T-helper 2 cell treated with Interferon-gamma antibody and Interleukin-4, amounts not matched to agents 100 ng/mL and 5 ng/mL, for 36 hours (primary cell): ENCODE data around the gene ZNF768. TPM values are rescaled to one million over a fixed set of nuclear protein-coding genes. Genes with fewer than 3 reads are reported as not detected.
"Not testable (repeated sequence)": the region's sequence is repeated elsewhere in the genome, so short reads cannot be mapped to it uniquely, and the experiment has no call there.

Experiments
- intact Hi-C: fragments of 100-400 bp; cut with micrococcal nuclease; formaldehyde crosslinking; loops from one replicate; pipeline ENCODE4 v1.15.1; 2023
- total RNA-seq: library from RNA; stranded (reverse); gene quantifications from 2 replicates; pipeline ENCODE4 v1.2.3, GENCODE V29; 2022

Gene ZNF768
- total RNA-seq, 1 donor from 2014 or later = 5.4 TPM

DNA sequence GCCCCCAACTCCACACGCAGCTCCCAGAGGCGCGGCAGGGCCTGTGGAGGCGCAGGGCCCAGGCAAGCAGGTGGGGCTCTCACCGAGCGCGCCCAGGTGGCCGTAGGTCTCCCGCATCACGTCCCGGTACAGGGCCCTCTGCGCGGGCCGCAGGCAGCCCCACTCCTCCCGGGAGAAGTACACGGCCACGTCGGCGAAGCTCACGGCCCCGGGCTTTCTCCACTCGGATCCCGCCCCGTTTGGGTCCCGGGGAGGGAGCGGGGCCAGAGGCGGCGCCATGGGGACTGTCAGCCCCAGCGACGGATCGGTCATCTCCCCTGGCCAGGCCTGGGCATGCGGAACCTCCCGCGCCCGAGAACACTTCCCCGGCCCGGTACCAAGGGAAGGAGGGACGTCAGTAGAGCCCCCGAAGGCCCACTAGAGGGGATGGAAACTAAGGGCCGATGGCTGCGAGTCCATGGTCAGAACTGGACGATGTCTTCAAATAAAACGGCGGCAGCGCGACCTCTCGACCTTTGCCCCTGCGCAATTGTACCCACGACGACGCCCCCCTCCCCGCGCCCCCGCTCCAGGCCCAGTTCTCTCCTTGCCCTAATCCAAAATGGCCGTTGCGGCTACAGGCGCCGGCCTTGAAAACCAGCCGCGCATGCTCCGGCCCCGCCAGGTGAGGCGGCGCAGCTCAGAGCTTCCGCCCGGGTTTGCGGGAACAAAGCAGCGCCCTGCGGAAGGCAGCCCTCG, 8.2 kb upstream of the ZNF768 start, which contains the start of gene ZNF747:
Gene ZNF747 (minus strand): TSS at position 491 of the 738 bp plus-strand sequence. CDS start 179 bp downstream, at position 312.
- intact Hi-C loops = loop anchor here (1.0 to 2.0 kb wide), 8 partner anchors 7 to 156 kb away; partner anchors contain the start of genes DCTPP1, ZNF764 and ZNF785

GRCh38 chr16:30533748-30534367, 7.5 kb upstream of the ZNF768 start:
- intact Hi-C loops = loop anchor here (2.0 kb wide), 3 partner anchors 51 to 155 kb away; partner anchors contain the start of gene ZNF785

DNA sequence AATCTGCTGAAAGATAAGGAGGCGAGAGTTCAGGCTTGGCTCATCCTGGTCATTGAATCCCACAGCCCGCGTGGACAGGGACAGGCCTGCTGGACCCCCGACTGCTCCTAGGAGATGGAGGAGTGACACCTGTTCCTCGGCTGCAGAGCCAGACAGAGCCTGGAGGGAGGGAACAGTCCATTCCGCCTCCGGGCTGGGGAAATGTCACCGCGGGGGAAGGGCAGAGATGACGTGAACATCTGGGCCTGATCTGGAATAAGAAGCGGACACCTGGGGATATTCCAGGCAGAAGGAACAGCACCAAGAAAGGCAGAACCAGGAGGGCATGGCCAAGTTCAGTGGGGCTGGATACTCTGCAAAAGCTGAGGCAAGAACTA, 6.8 kb upstream of the ZNF768 start:
- intact Hi-C loops = no loop called here

DNA sequence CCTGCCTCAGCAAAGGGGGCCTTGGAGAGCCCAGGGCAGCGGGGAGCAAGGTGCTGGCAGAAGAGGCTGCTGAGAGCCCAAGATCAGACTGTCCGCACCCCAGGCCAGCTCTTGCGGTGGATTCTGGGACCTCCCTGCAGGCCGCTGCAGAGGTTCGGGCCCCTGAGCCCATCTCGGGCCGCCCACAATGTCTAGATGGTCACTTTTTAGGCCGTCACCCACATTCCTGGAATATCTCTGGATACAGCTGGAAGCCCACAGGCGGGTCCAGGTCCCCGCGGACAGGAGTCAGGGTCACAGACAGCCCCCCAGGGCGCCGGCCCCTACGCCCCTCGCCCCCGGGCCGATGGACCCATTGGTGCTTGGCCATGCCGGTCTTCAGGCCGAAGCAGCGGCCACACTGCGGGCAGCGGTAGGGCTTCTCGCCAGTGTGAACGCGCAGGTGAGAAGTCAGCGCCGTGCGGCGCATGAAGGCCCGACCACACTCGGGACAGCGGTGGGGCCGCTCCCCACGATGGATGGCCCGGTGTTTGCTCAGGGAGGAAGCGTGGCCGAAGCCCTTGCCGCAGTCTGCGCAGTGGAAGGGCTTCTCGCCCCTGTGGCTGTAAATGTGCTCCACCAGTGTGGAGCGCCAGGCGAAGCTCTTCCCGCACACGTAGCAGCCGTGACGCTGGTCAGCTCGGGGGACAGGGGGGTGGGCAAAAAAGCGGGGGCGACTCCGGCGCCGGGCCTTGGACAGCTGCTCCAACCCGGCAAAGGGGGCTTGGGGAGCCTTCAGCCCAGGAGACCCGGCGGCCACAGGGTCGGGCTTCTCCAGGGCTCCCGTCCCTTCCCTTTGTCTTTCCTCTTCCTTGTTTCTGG, 6.1 kb upstream of the ZNF768 start:
- intact Hi-C loops = no loop called here

DNA sequence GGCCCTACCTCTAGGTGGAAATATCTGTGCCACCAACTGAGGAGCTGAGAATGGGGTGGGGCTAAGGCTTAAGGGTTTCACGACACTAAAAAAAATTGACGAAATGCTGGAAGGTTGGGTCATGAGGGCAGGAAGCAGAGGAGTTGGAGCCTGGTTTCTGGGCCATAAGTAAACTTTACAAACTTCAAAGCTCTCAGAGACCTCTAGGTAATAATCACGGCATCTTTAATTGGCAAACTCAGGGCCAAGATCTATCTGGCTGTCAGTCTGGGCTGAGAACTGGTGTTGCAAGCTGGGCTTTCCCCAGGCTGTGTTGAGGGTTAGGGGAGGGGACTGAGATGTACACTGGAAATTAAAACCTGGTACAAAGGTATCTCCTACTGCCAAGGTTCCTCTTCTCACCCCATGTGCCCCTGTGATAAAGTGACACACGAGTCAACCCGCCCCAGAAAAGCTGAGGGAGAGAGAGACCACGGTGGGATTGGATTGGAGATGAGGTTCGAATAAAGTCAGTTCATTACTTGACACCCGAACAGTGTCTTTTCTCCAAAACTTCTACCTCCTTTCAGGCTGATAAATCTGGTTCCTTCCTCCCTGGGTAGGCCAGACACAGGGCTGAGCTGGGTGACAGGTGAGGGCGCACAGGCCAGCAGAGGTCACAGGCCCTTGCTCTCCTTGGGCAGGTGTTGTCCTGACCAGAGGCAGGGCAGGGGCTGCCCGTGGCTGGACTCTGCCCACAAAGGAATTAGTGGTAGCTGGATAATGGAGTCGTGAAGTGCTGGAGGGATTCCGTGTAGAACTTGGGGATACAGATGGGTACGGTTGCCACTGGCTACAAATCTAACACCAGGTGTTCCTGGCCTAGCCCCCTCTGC, 4.0 kb upstream of the ZNF768 start:
- intact Hi-C loops = no loop called here

DNA sequence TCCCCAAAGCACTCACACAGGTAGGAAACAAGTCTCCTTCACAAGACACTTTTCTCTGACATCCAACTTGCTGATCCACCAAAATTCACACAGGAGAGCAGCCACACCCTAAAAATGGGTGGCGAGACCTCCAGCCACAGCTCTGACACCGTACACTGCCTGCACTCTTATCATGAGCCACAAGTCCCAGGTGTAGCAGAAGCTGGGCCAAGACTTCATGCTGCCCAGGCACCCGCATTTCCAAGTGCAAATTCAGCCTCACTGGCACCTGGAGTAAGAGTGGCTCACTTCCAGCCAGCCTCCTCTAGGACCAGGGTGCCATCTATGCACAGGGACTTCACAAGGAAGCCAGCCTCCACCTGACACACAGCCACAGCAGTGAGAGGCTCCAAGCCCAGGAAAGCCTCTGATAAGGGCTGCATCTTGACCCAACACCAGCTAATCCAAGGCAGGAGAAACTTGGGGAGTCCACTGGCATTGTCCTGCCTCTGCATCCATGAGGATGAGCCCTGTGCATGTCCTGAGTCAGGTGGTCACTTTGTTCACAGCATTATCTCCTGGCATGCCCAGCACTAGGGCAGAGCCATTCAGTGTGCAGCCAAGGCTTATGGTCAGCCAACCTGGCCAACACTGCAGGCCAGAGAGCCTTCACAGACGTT, 2.6 kb upstream of the ZNF768 start:
- intact Hi-C loops = no loop called here

DNA sequence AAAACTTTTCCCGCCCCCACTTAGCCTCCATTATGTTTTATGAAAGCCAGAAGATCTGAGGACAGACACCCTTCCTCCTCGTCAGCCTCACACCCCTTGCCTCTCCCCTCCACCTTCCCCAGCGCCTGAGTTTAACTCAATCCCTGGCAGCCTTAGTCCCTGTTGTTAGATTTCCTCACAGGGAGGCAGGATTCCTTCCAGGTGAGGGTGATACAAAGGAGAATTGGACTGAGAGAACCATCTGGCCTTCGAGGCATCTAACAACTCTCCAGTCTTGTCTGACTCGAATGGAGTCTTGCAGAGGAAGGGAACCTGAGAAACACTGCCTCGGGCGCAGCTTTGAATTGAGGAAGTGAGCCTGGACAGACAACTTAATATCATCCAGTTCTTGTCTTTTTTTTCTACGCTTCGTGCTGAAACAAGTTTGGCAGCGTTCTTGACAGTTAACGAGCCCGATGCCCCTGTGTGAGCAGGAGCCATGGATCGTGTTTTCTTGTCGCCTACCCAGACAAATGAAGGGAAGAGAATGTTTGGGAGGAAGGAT, 1.3 kb upstream of the ZNF768 start:
- intact Hi-C loops = loop anchor here (1.0 to 2.0 kb wide), 7 partner anchors 8 to 131 kb away; partner anchors contain the start of genes DCTPP1, FBRS, PRR14 and ZNF764

- intact Hi-C loops = loop anchor here (1.0 to 2.0 kb wide), 7 partner anchors 8 to 132 kb away; partner anchors contain the start of genes DCTPP1, FBRS, PRR14 and ZNF764
Measured at GRCh38 chr16:30526823-30527634, 663 bp upstream of the ZNF768 start.

GRCh38 chr16:30525844-30526136, 576 bp downstream of the ZNF768 start:
- intact Hi-C loops = loop anchor here (2.0 kb wide), 4 partner anchors 33 to 133 kb away; partner anchors contain the start of genes FBRS, PRR14 and ZNF764

DNA sequence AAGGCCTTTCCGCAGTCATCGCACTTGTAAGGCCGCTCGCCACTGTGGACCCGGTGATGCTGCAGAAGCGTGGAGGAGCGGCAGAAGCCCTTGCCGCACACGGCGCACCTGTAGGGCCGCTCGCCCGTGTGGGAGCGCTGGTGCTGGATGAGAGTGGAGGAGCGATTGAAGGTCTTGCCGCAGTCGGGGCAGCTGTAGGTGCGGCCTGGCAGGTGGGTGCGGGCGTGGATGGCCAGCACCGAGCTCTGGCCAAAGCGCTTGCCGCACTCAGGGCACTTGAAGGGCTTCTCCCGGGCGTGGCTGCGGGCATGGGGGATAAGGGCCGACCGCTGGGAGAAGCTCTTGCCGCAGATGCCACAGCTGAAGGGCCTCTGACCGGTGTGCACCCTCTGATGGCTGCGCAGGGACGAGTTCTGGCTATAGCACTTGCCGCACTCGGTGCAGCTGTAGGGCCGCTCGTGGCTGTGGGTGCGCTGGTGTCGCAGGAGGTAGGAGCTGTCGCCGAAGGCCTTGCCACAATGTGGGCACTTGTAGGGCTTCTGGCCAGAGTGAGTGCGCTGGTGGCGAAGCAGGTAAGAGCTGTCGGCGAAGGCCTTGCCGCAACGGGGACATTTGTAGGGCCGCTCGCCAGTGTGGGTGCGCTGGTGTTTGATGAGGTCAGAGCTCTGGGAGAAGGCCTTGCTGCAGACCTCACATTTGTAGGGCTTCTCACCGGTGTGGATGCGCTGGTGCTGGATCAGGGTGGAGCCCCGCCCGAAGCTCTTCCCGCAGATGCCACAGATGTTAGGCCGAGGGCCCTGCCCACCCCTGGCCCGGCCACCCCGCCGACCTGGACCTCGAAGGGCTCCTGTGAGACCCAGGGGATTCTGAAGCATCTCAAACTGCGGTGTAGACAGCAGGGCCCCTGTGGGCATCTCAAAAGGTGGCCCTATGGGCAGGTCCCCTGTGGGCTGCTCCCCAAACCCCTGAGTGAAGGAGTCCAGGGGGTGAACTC, 1.5 kb downstream of the ZNF768 start:
- intact Hi-C loops = no loop called here

- intact Hi-C loops = no loop called here
Measured at GRCh38 chr16:30523768-30524574, 2.4 kb downstream of the ZNF768 start.

DNA sequence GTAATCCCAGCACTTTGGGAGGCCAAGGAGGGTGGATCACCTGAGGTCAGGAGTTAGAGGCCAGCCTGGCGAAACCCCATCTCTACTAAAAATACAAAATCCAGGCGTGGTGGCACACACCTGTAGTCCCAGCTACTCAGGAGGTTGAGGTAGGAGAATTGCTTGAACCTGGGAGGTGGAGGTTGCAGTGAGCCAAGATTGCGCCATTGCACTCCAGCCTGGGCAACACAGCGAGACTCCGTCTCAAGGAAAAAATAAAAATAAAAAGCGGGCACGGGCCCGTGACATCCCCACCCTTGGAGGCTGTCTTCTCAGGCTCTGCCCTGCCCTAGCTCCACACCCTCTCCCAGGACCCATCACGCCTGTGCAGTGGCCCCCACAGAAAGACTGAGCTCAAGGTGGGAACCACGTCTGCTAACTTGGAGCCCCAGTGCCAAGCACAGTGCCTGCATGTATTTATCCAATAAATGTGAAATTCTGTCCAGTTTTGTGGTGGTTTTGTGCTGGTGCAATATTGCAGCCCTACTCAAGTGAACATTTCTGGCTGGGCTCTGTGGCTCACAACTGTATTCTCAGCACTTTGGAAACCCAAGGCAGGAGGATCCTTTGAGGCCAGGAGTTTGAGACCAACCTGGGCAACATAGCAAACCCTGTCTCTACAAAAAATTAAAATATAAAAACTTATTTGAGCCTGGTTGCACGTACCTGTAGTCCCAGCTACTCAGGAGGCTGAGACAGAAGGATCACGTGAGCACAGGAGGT, 3.5 kb downstream of the ZNF768 start:
- intact Hi-C loops = not testable (repeated sequence)

- intact Hi-C loops = no loop called here
Measured at GRCh38 chr16:30521873-30522641, 4.3 kb downstream of the ZNF768 start.

GRCh38 chr16:30521476-30521872, 4.9 kb downstream of the ZNF768 start:
- intact Hi-C loops = no loop called here
